NB4 (cell line): ENCODE data around the gene NEK5.

Source experiments
- MYC ChIP-seq: IDR thresholded peaks from 2 replicates; pipeline ENCODE4 v1.6.1; 2011; ENCODE audit warnings: low read depth, low read length
- POLR2A ChIP-seq: IDR thresholded peaks from 2 replicates; pipeline ENCODE4 v1.6.1; 2011; ENCODE audit warnings: mild to moderate bottlenecking; ENCODE audit not compliant: insufficient read length; ENCODE audit errors: extremely low read depth
- TF ChIP-seq, protein P1 (sequence below): IDR thresholded peaks from one replicate; pipeline ENCODE4 v1.5.1; 2012; ENCODE audit warnings: low read depth, low read length
- TF ChIP-seq, protein P2 (sequence below): IDR thresholded peaks from 2 replicates; pipeline ENCODE4 v1.6.1; 2011; ENCODE audit warnings: low read depth, low read length

DNA sequence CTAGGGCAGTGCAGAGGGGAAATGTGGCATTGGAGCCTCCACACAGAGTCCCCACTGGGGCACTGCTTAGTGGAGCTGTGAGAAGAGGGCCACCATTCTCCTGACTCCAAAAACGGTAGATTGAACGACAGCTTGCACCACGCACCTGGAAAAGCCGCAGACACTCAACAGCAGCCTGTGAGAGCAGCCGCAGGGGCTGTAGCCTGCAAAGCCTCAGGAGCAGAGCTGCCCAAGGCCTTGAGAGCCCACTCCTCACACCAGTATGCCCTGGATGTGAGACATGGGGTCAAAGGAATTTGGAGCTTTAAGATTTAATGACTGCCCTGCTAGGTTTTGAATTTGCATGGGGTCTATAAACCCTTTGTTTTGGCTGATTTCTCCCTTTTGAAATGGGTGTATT is 31.7 kb downstream of the NEK5 start:
- TF ChIP-seq, protein P1, sequence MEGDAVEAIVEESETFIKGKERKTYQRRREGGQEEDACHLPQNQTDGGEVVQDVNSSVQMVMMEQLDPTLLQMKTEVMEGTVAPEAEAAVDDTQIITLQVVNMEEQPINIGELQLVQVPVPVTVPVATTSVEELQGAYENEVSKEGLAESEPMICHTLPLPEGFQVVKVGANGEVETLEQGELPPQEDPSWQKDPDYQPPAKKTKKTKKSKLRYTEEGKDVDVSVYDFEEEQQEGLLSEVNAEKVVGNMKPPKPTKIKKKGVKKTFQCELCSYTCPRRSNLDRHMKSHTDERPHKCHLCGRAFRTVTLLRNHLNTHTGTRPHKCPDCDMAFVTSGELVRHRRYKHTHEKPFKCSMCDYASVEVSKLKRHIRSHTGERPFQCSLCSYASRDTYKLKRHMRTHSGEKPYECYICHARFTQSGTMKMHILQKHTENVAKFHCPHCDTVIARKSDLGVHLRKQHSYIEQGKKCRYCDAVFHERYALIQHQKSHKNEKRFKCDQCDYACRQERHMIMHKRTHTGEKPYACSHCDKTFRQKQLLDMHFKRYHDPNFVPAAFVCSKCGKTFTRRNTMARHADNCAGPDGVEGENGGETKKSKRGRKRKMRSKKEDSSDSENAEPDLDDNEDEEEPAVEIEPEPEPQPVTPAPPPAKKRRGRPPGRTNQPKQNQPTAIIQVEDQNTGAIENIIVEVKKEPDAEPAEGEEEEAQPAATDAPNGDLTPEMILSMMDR = no peak
- no peak for TF ChIP-seq POLR2A
- TF ChIP-seq, protein P2, sequence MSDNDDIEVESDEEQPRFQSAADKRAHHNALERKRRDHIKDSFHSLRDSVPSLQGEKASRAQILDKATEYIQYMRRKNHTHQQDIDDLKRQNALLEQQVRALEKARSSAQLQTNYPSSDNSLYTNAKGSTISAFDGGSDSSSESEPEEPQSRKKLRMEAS = no peak
- TF ChIP-seq MYC = no peak
